Measurements from ENCODE around the gene CXXC5. TPM values are rescaled to one million over a fixed set of nuclear protein-coding genes. Genes with fewer than 3 reads are reported as not detected.

The CXXC5 gene
- total RNA-seq, 1 experiment from 2014 or later = 54.9 TPM

DNA sequence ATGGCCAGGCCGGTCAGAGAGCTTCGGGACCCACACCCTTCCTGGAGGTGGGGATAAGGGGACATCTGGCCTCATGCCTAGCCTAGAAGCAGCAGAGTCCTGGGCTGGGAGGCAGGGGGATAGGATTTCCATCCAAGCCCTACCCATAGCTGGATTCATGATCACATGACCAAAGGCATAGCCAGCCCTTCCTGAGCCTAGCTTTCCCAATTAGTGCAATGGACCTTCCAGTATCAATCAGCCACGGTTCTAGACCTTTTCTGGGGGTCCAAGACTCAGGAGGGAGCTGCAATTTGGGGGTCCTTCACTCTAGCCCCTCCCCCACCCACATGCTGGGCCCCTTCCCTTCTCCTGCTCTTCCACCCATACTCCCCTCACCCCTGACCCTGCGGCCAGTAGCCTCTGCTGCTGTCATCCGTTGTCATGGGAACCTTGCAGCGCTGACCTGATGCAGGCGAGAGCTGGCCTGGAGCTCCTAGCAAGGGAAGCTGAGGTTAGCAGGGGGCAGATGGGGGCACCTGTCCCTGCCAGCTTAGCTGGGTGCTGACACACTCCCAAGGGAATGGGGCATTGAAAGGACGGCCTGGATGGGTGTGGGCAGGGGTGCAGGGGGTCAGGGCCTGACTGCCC lies 44.6 kb downstream of the CXXC5 start:
- no peak for DNase-seq (ENCODE audit: low read depth)

DNA sequence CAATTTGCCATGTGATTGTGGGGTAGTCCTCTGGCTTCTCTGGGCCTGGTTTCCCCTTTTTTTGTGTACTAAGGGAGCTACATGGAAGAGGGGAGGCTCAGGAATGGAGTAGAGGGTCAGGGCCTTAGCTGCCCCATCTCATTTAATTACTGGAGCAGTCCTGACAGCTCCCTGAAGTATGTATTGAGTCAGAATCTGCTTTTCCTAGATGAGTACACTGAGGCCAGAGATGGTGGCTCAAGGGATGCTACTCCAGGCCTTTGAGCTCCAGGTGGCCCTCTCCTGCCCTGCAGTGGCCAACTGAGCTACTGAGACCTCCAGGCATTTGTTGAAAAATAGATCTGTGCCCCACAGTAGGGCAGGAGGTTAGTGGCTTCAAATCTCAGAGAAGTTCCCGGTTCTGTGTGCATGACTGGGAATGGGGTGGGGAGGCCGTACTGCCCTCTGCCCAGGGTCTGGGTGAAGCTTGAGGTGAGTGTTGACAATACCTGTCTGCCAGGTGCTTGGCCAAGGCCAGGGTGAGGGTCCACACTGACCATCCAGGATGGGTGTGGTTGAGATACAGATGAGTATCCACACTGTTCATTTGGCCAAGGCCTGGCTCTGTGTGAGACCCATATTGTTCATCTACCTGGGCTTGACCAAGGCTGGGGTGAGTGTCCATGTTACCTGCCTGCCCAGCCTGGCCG lies 45.7 kb downstream of the CXXC5 start:
- no peak for DNase-seq (ENCODE audit: low read depth)

DNA sequence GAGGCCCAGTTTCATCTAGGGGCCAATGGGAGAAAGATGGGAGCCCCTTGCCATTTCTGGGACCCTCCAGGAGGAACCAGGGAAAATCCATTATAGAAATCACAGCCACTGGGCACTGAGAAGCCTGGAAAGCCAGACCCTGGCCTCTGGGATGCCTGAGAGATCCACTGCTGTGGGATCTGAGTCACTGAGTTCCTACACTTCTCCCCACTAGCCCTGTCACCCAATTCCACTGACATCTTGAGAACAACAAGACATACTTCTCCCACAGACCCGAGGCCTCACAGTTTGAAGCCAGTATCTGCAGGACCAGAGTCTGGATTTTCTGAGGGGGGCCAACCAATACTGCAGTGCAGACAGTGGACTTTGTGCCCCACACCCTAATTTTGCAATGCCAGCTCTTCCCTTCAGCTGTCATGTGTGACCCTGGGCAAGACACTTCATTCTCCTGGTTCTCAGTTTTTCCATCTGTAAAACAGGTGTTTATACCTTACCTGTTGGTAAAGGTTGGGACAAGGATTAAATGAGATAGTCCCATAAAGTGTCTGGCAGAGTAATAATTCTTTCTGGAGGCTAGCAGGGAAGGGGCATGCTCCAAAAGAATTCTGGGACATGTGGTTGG lies 46.5 kb downstream of the CXXC5 start:
- DNase-seq (ENCODE audit: low read depth) = no peak

DNA sequence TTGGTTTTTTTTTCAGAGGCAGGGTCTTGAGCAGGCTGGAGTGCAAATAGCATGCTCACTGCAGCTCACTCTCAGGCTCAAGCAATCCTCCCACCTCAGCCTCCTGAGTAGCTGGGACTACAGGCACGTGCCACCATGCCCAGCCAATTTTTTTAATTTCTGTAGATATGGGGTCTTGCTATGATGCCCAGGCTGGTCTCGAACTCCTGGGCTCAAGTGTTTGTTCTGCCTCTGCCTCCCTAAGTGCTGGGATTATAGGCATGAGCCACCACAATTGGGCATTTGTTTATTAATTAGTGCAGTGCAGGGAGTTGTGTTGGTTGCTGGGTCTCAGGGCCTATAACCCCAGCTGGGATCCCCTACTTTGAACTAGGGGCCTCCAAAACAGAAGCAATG lies 47.0 kb downstream of the CXXC5 start:
- DNase-seq (ENCODE audit: low read depth) = no peak

DNA sequence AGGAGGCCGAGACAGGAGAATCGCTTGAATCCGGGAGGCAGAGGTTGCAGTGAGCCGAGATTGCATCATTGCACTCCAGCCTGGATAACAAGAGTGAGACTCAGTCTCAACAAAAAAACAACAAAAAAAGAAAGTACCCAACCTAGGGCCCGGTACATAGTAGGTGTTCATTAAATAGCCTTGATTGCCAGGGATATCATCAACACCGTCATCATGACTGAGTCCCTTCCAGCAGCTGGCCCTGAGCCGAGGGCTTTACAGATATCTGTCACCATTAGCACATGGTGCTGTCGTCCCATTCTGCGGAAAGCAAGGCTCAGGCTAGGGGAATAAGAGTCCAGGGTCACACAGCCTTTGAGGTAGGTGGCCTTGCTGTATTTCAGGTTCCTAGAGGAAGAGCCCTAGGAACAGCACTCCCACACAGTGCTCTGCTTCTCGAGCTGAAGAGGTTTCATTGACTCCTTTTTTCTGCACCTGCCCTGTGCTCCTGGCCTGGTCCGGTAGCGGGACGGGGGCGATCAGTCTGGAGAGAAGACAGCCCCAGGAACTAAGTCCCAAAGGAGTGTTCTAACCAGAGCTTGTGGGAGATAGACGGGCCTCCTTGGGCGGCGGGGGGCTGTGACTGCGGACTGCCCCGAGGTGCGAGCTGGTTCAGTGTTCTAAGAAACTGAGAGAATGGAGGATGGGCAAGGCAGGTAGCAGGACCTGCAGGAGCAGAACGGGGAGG lies 48.2 kb downstream of the CXXC5 start:
- DNase-seq (ENCODE audit: low read depth) = no peak

DNA sequence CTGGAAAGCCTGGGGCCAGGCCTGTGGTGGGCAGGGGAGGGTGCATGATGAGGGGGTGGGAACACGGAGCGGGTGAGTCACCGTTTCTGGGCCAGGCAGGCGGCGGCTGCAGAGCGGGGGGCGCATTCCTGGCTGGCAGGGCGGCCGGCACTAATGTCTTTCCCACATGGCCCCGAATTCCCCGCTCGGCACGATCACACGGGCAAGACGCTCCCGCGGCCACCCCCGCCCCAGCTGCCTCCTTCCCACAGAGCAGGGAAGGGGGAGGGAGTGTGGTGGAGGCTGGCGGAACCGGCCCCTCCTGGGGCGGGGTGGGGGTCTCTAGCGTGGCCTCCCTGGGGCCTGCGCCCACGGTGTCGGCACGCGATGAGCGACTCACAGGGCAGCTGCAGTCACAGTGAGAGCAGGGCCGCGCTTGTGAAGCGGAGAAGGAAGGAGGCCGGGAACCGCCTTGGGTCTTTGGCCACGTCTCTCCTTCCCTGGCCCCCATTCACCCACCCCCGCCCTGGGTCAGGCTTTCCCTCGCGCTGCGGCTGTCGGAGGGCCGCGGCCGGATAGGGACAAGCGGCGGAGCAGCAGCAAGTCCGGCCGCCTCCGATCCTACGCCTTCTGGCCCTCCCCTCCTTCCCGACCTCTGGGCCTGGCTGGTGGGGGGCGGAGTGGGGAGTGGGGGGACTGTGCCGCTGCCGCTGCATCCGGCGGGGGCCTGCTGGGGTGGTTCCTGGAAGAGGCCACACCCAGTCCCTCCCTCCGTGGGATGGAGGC lies 48.9 kb downstream of the CXXC5 start:
- peak; percentile 82 for DNase-seq (ENCODE audit: low read depth)

DNA sequence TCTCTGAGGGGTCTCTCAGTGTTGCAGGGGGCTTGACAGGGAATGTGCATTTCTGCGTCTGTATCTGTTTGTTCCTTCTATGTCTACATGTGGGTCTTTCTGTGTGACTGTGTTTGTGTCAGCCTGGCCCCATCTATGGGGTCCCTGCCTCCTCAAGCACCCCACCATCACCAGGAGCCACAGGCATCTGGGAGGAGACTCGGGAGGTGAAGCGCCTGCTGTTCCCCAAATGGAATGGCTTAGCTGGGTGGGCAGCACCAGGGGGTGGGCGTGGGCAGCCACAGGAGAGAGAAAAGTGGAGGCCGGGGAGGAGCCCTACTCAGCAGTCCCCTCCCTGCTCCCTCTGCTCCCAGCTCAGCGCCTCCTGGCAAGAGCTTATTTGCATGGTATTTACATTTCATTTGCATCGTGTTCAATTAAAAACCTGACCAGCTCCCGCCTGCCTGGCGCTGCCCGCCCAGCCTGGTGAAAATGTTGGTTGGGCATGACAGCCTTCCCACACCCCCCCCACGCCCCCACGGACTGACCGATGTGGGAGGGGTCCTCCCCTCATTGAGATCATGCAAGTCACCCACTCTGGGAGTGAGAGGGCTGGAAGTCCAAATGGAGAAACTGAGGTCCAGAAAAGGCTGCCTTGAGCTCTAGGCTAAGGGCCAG lies 50.5 kb downstream of the CXXC5 start:
- DNase-seq (ENCODE audit: low read depth) = peak; percentile 54

DNA sequence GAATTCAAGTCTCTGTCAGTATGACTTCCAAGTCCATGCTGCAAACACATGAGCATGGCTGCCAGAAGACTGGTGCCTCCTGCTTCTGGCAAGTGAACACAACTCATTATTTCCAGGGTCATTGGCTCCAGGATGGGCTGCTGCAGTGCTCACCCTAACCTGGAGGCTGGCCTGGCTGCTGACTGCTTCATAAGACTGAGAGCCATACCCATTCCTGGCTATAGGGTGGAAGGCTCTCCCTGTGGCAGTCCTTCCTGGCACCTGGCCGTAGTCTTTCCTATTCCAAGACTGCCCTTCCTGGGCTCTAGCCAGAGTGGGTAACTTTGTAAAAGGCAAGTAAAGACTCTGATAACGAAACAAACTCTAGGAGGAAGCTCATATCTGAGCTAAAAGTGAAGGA lies 51.2 kb downstream of the CXXC5 start:
- DNase-seq (ENCODE audit: low read depth) = no peak

DNA sequence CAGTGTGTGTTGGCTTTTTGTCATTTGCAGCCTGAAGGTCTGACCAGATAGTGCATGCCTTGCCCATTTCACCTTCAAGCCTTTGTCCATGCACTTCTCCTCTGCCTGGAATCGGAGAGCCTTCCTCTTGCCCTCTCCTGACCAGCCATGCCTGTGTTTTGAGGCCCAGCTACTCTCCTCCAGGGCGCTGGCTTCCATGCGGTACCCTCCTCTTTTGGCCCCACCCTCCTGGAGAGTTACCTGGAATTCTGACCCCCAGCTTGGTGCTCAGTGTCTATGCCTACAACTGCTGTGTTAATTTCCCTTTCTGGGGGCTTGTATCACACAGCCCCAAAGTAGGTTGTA lies 52.5 kb downstream of the CXXC5 start:
- DNase-seq (ENCODE audit: low read depth) = no peak

DNA sequence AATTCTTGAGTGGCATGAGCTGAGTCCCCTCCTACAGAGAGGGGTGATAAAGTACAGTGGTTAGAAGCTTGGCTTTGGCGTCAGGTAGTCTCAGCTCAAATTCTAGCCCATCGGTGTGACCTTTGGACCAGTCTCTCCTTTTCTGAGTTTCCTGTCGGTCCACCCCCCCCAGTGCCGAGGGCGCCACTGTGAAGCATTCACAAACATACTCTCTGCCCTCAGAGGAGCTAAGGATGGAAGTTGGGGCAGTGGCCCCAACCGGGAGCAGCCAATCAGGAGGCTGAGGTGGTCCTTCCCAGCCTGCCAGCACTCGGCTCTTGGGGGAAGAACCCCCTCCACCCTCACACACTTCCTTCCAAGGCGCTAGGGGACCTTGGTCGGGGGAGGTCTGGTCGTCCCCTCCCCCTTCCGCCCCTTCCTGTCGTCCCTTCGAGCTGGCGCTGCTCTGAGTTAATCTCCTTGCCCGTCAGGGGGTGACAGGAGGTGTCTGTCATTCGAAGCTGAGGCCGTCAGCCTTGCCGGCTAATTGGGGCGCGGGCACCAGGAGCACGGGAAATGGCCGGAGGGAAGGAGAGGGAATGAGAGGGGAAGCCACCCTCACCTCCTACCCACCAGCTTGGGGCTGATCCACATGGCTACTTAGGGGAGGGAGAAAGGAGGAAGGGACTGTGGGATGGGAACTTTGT lies 53.0 kb downstream of the CXXC5 start:
- no peak for DNase-seq (ENCODE audit: low read depth)

DNA sequence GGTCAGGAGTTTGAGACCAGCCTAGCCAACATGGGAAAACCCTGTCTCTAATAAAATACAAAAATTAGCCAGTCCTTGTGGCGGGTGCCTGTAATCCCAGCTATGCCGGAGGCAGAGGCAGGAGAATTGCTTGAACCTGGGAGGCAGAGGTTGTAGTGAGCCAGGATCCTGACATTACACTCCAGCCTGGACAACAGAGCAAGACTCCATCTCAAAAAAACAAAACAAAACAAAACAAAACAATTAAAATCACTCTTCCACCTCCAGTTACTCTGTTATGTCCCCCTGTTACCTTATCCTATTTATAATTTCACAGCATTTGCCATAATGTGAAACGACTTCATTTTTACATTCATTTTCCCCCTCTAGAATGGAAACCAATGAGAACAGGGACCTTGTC lies 54.4 kb downstream of the CXXC5 start:
- DNase-seq (ENCODE audit: low read depth) = no peak

DNA sequence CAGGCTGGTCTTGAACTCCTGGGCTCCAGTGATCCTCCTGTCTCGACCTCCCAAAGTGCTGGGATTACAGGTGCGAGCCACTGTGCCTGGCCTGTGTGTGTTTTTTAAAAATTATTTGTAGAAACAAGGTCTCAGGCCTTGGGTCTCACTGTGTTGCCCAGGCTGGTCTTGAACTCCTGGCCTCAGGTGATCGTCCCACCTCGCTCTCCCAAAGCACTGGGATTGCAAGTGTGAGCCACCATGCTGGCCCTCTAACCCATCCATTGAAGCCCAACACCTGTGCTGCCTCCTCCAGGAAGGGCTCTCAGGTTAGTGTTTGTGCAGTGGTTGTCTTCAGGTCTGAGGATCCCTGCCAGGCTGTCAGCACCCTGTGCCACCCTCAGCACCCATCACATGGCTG lies 56.6 kb downstream of the CXXC5 start:
- no peak for DNase-seq (ENCODE audit: low read depth)

DNA sequence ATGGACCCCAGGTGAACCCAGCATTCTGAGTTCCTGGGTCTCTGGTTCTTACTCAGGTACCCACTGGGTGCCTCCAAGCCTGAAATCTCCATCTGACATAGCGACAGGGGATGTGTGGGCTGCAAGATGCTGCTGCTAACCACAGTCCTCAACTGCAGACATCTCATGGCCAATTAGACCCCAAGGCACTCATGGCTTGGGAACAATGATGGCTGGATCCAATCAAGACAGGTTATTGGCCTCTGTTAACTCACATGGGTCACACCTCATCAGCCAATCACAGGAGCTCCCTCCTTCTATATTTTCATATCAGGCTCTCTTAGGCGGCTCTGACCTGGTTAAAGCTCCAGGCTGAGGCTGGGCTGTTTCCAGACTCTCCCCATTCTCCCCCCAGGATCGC lies 57.0 kb downstream of the CXXC5 start:
- DNase-seq (ENCODE audit: low read depth) = no peak

DNA sequence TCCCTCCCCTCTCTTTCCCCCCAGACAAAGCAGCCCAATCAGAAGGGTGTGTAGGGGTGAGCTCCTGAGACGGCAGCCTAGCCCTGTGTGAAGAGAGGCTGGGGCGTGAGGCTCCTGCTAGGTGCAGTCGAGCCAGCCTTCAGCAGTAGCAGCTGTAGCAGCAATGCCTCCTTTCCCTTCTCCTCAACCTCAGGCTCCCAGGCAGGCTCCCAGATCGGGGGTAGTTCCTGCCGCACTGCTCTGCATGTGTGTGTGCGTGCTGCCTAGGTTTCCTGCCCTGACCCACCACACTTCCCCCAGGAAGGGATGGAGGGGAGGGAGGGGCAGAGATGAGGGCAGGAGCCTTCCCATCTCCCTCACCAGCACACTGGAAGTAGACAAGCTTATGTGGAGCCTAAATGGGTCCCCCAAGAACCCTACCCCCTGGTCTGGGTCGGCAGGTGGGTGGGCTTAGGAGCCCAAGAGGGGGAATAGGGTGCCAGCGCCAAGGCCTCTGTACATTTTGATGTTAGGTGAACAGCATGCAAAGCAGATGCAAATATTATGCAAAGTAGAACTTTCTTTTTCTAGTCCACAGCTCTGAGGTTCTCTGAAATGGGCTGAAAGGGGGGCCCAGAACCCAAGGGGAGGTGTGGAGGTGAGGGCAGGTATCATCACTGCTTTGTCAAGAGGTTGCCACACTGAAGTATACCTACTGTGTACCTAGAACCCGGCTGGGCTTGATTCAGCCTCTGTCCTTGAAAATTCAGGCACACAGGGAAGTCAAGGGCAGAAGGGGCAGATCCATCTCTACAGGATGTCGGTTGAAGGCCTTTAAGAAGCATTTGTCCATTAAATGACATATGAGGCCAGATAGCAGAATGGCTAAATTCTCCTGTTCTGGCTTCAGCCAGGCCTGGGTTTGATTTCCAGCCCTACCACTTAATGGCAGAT lies 57.8 kb downstream of the CXXC5 start:
- DNase-seq (ENCODE audit: low read depth) = no peak

DNA sequence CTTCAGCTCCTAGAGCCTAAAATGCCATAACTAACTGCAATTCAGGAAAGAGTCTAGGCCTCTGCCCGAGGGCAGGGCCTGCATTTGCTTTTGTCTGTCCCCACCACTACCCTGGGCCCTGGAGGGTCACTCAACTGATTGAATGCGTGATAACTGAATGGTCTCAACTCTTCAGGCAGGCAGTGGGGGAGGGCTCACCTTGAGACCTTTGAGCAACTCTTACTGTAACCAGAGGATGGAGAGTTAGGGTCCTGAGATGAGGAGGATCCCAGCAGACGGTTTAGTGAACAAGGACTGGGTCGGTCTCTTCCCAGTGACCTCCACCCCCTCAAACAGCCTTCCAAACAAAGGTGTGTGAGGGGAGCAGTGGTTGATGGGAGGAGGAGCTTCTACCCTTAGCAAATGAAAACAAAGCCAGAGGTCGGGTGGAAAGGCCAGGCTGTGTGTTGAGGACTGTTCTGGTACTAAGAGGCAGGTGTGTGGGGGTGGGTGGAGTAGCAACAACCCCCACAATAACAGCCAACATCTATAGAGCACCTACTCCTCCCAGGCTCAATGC lies 59.4 kb downstream of the CXXC5 start:
- no peak for DNase-seq (ENCODE audit: low read depth)

DNA sequence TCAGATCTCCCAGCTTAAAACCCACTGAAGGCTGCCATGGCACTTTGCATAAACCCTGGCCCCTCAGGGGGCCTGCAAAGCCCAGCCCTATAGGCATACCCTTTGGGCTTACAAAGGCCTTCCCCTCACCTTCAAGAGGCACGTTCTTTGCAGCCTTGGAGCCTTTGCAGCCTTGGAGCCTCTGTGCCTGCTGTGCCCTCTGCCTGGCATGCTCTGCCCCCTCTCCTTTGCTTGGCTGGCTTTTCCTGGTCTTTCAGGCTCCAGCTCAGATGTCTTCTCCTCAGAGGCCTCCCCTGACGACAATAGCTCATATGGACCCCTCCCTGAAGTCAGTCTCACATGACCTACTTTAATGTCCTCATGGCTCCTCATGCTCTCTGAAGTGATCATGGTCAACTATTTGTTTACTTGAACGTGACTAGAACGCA lies 60.3 kb downstream of the CXXC5 start:
- DNase-seq (ENCODE audit: low read depth) = no peak

DNA sequence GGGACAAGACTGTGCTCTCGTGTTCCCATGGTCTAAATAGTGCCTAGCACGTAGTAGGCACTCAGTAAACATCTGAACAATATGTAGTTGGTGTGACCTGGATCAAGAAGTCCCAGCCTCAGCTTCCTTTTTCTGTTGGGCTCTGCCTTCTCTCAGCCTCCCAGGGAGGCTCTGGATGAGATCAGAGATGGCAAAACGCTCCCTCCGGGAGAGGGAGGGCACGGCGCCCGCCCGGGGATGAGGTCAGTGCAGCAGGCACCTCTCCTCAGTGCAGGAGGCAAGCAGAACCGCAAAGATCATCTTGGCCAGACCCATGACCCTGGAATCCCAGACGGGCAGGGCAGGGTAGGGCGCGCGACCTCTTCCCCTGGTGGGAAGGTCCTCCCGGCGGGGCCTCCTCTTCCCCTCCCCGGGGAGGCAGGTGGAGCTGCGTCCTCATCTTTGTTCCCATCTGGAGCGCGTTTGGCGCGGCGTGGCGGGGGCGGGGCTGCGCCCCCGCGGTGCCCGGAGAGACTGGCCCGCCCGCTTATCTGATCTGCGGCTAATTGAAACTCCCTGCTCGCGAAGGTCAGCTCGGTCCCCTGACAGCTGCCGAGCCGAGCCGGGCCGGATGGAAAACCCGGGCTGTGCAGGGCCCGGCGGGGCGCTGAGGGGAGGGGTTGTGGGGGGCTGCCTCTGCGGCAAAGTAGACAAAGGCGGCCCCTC lies 60.9 kb downstream of the CXXC5 start:
- no peak for DNase-seq (ENCODE audit: low read depth)

DNA sequence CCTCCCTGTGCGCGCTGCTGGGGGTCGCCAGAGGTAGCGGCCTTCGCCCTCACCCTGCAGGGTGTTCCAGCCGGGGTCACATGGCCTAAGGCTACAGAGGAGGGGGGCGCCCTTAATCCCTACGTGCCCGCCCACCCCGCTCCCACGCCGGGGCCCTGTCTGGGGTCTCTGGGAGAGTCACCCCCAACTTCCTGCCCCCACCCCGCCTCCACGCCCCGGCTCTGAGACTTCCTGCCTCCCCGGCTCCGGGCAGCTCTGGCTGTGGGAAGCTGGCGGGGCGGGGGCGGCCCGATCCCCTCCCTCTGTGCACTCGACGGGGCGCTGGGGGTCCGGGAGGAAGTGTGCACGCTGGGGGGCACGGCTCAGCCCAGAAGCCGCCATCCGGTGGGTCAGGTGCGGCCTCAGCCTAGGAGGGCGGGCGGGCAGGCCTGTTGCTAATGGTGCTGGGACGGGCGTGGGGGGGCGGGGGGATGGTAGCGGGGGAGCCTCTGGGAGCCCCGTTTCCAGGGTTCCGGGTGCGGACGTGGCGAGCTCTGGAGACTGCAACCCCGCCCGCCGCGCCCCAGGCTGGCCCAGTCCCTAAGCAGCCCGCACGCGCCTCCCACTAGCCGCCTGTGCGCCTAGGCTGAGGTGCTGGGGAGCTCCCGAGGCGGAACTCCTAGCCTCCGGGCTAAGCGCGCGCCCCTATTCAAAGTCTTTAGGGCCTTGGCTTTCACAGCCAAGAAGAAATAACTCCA lies 61.6 kb downstream of the CXXC5 start:
- DNase-seq (ENCODE audit: low read depth) = no peak

Data from HT1080 (cell line).